GM19463 (cell line): Measurements from ENCODE around the gene TMEM121B.

Experiments
- ATAC-seq: cut with Tn5 transposase; IDR thresholded peaks from one replicate; pipeline ENCODE4 v1.9.1; 2021; ENCODE audit warnings: mild to moderate bottlenecking, moderate library complexity; ENCODE audit not compliant: unreplicated experiment

The TMEM121B gene

GRCh38 chr22:17113600-17113999, 7.6 kb downstream of the TMEM121B start:
- no peak for ATAC-seq

DNA sequence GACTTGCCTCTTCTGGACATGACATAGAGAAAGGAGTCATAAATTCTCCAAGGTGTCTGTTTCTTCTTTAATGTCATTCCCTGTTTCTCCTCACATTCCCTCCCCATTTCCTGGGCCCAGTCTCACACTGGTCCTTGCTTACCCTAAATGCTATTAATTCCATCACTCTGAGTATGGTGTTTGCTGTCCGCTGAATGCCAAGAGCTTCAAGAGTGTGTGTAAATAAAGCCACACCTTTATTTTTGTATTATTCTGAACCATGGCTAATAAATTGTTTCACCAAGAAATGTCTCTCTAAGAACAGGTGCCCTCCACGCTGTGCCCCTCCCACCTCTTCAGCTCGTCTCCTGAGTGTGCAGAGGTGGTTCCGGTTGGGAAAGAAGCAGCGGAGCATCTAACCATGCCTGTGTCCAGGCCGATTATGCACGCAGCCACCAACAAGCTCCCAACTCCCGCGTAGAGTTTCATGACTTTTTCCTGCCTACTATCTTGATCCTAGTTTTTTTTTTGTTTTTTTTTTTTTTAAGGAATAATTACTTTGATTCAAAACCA, 8.6 kb downstream of the TMEM121B start:
- no peak for ATAC-seq

- no peak for ATAC-seq
These were observed 10.2 kb downstream of the TMEM121B start for GRCh38 chr22:17110791-17111550.

GRCh38 chr22:17109976-17110375, 11.2 kb downstream of the TMEM121B start:
- ATAC-seq, result no peak

DNA sequence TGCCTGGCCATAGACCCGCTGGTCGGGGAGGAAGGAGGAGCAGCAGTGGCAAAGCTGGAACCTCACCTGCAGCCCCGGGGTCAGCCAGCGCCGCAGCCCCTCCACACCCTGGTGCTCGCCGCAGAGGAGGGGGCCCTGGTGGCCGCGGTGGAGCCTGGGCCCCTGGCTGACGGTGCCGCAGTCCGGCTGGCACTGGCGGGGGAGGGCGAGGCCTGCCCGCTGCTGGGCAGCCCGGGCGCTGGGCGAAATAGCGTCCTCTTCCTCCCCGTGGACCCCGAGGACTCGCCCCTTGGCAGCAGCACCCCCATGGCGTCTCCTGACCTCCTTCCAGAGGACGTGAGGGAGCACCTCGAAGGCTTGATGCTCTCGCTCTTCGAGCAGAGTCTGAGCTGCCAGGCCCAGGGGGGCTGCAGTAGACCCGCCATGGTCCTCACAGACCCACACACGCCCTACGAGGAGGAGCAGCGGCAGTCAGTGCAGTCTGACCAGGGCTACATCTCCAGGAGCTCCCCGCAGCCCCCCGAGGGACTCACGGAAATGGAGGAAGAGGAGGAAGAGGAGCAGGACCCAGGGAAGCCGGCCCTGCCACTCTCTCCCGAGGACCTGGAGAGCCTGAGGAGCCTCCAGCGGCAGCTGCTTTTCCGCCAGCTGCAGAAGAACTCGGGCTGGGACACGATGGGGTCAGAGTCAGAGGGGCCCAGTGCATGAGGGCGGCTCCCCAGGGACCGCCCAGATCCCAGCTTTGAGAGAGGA, 11.9 kb downstream of the TMEM121B start:
- no peak for ATAC-seq

DNA sequence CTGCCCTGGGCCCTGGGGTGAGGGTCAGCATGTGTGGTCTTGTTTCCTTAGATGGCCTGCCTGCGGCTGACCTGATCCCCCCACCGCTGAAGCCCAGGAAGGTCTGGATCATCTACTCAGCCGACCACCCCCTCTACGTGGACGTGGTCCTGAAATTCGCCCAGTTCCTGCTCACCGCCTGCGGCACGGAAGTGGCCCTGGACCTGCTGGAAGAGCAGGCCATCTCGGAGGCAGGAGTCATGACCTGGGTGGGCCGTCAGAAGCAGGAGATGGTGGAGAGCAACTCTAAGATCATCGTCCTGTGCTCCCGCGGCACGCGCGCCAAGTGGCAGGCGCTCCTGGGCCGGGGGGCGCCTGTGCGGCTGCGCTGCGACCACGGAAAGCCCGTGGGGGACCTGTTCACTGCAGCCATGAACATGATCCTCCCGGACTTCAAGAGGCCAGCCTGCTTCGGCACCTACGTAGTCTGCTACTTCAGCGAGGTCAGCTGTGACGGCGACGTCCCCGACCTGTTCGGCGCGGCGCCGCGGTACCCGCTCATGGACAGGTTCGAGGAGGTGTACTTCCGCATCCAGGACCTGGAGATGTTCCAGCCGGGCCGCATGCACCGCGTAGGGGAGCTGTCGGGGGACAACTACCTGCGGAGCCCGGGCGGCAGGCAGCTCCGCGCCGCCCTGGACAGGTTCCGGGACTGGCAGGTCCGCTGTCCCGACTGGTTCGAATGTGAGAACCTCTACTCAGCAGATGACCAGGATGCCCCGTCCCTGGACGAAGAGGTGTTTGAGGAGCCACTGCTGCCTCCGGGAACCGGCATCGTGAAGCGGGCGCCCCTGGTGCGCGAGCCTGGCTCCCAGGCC, 12.7 kb downstream of the TMEM121B start:
- no peak for ATAC-seq

DNA sequence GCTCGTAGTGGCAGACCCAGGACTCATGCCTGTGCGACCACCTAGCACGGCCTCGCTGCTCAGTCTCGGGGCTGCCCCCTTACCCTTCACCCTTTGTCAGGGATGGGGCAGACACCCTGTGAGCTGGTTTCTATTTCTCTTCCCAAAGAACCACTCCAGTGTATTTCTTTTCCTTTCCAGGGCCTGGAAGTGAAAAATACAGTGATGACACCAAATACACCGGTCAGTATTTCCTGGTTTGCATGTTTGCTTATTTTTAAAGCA, 13.7 kb downstream of the TMEM121B start:
- no peak for ATAC-seq

GRCh38 chr22:17106785-17107546, 14.2 kb downstream of the TMEM121B start:
- ATAC-seq, result no peak

GRCh38 chr22:17106161-17106784, 14.9 kb downstream of the TMEM121B start:
- no peak for ATAC-seq

DNA sequence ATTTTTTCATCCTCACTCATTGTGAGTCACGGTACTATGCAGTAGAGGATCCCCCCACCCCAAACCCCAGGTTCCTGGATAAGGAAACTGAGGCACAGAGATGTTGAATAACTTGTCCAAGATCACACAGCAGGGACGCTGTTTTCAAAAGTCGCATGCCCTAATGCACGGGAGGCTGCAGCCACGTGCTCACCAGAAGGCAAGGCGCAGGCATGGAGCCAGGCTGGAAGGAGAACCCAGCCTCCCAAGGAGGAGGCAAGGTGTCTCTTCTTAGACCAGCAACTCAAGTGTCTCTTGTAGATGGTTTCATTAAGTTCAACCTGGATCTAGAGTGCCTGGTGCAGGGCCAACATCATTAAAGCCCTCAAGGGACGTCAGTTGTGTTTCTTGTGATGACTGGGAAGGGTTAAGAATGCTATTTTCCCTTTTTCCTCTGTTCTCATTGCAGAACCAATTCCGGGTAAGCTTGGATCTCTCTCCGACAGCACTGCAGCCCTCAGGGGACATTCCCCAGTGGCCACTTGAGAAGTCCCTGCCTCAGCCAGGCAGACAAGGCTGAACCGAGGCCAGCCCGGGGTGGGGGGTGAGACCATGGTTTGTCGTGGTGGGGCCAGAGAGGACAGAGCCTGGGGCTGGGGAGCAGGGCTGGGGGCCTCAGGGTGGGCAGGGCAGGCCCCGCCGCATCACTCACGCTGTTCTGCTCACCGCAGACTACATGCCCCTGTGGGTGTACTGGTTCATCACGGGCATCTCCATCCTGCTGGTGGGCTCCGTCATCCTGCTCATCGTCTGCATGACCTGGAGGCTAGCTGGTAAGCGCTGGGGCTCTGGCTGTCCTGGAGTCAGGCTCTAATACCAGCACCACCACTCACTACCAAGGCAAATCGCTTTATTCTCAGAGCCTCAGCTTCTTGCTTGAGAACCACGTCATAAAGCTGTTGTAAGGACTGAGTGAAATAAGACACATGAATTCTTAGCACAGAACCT, 15.7 kb downstream of the TMEM121B start:
- ATAC-seq, result no peak

DNA sequence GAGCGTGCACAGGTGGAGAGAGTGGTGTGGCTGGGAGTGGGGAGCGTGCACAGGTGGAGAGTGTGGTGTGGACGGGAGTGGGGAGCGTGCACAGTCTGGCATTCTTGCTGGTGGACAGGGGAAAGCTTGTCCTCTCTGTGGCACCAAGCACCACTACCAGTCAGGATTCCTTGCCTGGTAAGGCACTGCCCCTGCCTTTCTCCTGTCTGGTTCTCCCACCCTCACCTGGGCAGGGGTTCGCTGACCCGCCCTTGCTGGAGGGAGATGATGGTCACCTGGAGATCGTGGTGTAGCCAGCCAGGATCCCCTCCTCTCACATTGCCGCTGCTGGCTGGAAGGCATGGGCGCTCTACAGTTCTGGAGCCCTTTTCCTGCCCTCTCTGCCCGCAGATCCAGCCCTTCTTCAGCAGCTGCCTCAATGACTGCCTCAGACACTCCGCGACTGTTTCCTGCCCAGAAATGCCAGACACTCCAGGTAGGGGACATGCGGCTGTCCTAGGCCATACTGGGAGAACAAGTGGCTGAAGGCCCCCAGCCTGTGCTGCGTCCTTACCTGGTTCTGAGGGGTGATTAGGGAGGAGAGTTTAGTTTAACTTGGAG, 16.7 kb downstream of the TMEM121B start:
- ATAC-seq, result no peak

DNA sequence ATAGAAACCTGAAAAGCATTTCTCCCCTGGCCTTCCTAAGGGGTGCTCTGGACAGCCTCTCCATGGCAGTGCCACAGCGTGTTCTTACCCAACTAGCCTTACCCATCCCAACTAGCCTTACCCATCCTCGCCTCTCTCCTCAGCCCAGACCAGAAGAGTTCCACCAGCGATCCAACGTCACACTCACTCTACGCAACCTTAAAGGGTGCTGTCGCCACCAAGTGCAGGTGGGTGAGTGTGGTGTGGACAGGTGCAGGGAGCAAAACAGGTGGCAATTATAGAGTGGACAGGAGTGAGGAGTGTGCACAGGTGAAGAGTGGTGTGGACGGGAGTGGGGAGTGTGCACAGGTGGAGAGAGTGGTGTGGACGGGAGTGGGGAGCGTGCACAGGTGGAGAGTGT, 17.8 kb downstream of the TMEM121B start:
- ATAC-seq, result no peak

- ATAC-seq, result no peak
These were observed 18.9 kb downstream of the TMEM121B start for GRCh38 chr22:17102297-17102667.

DNA sequence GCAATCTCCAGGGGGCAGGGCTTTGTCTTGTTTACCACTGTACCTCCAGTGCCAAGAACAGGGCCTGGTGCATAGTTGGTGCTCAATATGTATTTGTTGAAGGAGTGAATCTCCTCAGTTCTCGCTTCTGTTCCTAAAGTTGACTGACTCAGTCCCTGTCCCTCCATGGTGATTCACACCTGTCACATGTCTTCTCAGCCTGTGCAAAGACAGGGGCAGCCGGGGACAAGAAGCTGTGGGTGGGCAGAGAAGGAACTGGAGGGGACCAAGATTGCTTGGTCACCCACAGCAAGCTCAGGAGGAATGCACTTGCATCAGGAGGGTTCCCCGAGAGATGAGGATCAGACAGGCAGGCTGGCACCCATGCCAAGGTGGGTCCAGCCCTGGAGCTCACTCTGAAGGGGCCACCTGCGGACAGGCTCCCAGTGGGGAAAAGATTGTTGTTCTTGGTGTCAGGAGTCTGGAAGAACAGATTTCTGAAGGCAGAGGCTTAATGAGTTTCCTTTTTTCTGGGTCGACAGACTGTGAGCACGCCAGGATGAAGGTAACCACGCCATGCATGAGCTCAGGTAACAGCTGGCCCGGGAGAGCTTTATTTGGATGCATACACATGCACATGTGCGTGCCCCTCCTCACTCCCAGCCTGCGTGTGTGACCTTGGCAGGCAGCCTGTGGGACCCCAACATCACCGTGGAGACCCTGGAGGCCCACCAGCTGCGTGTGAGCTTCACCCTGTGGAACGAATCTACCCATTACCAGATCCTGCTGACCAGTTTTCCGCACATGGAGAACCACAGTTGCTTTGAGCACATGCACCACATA, 19.5 kb downstream of the TMEM121B start:
- ATAC-seq, result no peak

- no peak for ATAC-seq
These were observed 20.5 kb downstream of the TMEM121B start for GRCh38 chr22:17100621-17101020.

- ATAC-seq, result peak; percentile 65
These were observed 22.8 kb downstream of the TMEM121B start for GRCh38 chr22:17098379-17098819.

DNA sequence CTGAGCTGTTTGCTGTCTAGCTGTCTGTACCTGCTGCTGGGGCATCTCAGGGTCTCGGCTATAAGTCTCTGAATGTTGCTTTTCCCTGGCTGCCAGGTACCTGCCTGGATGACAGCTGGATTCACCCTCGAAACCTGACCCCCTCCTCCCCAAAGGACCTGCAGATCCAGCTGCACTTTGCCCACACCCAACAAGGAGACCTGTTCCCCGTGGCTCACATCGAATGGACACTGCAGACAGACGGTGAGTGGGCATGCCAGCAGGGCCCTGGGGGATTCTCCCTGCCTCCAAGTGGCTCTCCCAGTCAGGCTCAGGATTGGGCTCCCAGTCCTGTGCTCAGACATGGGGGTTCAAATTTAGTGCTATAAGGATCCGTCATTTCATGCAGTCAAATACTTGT, 23.5 kb downstream of the TMEM121B start:
- ATAC-seq, result no peak

- ATAC-seq, result no peak
These were observed 24.1 kb downstream of the TMEM121B start for GRCh38 chr22:17097062-17097461.
